ENCODE results near the gene TOM1L1.
"Not testable (repeated sequence)": the region's sequence is repeated elsewhere in the genome, so short reads cannot be mapped to it uniquely, and the experiment has no call there.

TOM1L1 gene, protein sequence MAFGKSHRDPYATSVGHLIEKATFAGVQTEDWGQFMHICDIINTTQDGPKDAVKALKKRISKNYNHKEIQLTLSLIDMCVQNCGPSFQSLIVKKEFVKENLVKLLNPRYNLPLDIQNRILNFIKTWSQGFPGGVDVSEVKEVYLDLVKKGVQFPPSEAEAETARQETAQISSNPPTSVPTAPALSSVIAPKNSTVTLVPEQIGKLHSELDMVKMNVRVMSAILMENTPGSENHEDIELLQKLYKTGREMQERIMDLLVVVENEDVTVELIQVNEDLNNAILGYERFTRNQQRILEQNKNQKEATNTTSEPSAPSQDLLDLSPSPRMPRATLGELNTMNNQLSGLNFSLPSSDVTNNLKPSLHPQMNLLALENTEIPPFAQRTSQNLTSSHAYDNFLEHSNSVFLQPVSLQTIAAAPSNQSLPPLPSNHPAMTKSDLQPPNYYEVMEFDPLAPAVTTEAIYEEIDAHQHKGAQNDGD

DNA sequence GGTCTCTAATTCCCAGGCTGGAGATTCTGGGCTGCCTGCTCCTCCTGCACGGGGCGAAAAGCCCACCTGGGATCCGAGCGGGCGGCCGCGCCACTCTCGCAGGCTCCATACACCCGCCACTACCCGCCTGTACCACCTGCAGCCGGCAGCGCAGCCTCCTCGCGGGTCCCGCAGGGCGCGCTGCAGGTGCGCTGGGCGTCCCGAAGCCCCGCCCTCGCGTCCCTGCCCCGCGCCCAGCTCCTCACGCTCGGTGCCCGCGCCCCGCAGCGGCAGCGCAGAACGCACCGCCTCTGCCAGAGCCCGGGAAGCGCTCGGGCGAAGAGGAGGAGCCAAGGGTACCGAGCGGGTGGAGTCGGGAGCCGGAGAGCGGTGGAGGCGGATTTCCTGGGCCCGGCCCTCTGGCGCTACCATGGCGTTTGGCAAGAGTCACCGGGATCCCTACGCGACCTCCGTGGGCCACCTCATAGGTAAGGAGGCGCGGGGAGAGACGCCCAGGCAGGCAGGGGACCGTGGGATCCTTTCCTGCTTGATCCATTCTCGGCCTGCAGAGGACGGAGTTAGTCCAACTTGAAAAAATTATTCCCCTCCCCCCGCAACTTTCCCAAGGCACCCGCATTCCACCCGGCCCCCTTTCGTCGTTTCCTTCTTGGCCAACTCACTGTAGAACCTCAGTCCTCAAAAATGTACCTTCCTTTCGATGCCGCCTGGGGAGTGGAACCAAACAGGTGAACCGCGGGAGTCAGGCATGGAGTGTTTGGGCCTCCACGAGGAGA is at the start of gene TOM1L1:
Gene TOM1L1, plus strand, starts transcription at position 396 of the 773 bp plus-strand sequence. Its CDS starts 14 bp downstream, at position 410.
- DNase-seq: peak; percentile 56

DNA sequence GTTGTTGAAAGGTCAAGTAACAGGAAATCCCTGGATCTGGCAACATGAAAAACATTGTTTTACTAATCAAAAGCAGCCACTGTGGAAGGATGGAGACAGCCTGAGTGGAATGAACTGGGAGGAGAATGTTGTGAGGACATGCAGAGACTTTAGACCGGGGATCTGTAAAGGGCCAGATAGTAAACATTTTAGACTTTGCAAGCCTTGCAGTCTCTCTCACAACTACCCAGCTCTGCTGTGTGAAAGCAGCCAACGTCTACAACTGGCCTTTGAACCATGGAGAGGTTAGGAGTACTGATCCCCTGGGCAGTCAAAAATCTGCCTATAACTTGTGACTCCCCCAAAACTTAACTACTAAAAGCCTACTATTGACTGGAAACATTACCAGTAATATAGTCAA is 41.5 kb upstream of the TOM1L1 start:
- no peak for DNase-seq

DNA sequence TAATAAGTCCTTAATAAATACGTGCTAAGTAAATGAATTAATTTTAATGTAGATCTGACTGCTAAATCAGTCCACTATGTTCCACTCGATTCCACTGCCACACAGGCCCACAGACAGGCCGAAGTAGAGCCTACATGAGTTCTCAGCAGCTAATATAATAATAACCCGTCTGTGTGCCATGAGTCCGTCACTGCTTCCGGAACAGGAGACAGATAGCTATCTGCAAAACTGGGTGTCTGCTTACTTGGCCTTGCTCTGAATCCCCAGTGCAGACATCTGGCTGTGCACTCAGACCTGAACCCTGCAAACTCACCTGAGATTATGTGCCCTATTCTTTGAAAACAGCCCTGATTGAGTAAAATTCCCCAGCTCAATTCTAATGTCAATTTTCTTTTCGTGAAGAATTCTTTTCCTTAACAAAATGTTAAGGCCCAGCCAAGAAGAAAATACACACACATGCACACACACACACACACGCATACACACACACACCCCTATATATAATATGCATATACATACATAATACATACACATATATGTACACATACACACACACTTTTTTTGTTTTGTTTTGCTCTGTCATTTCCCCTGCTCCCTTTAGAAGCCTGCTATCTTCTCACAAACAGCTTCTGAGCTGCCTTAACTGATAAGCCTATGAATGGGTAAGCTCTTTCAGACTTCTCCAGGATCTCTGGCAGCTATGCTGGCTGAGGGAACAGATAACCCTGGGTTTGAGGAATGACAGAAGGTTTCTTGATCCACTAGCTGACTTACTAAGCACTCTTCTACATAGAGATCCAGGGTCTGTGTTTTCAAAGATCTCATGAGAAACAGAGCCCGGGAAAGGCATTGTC is 39.8 kb upstream of the TOM1L1 start:
- no peak for DNase-seq

DNA sequence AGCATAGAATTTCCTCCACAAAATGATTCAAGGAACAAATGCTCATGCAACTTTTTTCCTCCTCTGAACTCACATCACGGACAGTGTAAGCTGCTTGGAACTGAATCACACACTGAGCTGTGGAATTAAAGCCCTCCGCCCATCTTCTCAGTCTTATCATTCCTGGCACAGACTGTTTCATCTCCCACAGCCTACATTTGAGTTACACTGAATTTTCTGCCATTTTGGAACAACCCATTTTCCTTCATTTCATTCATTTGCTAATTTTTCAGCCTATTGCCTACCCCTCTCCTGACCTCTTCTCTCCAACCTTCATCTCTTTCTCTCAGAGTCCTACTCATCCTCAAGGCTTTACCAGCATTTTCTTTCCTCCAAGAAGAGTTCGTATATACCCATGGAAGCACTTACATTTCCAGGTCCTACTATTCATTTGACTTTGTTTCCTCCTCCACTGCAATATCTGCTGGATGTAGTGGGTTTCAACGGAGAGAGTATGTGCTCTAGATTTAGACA is 39.1 kb upstream of the TOM1L1 start:
- no peak for DNase-seq

DNA sequence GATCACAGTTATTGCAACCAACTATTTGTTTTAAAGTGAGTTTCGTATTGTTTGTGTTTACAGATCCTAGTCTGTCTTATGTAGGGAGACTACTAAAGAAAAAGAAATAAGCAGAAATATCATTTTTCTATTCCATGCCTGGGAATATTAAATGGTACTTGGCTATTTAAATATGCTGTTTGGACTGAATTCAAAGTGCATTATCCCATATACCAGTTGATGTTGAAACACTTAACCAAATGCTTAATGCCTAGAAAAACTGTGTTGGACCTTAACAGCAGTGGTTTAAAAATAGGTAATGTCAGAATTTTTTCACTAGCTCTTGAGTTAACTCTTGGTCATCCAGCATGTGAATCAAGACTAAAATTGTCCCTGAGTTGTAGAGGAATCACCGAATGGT is 37.5 kb upstream of the TOM1L1 start:
- DNase-seq: no peak

DNA sequence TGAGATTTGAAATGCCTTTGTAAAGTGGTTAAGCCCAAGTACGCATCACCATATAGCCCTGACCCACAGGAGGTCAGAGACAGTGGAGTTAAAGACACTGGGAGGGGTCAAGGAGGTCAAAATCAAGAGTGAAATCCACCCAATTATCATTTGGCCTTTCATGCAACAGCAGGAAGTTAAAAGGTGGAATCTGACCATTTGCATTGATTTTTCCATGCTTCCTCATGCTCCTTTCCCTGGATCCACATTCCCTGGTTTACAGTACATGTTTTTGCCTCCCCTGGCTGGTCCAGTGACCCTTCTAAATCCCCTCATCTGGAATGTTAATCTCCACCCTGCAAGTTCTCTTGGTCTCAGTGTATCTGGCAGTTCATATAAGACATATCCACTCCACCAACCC is 36.6 kb upstream of the TOM1L1 start:
- DNase-seq: no peak

DNA sequence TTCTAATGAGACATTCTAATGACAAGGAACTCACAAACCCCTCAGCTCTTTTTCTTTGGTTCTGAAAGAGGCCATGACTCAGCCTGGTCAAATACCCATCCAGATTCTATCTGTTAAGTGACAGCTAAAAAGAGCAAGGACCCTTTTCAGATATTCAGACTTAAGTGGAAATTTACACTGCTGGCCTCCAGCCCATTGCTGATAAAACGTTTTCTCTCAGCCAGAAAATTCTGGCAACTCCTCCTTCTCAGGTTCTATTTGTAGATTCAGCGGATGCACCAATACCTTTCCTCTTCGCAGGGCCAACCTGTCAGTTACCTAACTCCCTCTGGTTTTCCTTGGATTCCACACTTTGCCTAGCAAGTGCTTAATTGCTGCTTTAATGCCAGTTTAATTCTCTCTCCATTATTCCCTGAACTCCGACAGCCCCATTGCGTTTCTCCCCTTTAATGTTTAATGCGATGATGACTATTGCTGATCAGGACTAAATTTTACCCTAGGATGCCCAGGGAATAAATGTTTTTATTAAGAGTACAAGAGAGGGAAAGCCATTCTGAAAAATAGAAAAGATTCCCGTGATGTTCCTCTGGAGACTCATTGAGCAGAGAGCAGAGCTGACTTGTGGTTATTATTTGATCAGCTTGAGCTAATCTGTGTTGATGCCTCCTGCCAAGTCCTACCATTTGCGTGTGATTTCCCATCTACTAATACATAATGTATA is 35.9 kb upstream of the TOM1L1 start:
- DNase-seq: peak; percentile 47

DNA sequence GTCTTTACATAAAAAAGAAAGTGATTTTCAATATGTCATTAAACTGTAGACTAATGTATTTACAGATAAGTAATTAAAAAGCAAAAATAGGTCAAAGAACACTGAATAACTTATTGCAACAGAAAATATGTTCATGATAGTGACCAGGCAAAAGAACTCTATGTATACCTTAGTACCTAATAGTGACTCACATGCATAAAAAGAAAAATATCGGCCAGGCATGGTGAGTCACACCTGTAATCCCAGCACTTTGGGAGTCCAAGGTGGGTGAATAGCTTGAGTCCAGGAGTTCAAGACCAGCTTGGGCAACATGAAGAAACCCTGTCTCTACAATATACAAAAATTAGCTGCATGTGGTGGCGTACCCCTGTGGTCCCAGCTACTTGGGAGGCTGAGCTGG is 33.0 kb upstream of the TOM1L1 start:
- DNase-seq: no peak

DNA sequence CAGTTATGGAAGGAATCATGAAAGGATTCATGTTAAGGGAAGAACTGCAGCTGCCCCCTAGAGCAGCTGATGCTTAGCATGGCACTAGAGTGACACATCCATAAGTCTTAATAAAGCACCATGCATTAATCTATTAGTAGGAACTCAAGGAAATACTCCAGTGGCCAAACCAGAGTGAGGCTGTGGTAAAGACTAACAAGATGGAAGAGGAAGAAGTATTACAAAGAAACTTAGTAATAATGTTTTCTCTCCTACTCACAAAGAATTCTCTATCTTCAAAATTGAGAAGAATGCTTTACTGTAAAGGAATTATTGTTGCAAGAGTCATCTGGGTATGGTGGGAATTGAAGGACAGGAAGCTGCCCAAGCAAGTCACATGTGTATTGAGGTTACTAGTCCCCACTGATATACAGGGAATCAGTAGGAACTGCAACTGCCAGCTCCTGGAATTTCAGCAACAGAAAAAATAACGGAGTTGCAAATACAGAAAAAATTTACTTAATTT is 29.9 kb upstream of the TOM1L1 start:
- no peak for DNase-seq

DNA sequence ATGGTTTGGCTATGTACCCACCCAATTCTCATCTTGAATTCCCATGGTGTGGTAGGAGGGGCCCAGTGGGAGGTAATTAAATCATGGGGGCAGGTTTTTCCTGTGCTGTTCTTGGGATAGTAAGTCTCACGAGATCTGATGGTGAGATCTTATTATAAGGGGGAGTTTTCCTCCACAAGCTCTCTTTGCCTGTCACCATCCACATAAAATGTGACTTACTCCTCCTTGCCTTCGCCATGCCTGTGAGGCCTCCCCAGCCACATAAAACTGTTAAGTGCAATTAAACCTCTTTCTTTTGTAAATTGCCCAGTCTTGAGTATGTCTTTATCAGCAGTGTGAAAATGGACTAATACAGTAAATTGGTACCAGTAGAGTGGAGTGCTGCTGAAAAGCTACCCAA is 24.7 kb upstream of the TOM1L1 start:
- not testable (repeated sequence) for DNase-seq

DNA sequence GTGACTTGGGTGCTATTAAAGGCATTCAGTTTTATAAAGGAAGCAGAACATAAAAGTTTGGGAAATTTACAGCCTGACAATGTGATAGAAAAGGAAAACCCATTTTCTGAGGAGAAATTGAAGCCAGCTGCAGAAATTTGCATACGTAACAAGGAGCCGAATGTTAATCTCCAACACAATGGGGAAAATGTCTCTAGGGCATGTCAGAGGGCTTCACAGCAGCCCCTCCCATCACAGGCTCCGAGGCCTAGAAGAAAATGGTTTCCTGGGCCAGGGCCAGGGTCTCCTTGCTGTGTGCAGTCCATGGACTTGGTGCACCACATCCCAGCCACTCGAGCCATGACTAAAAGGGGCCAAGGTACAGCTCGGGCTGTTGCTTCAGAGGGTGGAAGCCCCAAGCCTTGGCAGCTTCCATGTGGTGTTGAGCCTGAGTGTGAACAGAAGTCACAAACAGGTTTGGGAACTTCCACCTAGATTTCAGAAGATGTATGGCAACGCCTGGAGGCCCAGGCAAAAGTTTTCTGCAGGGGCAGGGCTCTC is 23.9 kb upstream of the TOM1L1 start:
- no peak for DNase-seq

DNA sequence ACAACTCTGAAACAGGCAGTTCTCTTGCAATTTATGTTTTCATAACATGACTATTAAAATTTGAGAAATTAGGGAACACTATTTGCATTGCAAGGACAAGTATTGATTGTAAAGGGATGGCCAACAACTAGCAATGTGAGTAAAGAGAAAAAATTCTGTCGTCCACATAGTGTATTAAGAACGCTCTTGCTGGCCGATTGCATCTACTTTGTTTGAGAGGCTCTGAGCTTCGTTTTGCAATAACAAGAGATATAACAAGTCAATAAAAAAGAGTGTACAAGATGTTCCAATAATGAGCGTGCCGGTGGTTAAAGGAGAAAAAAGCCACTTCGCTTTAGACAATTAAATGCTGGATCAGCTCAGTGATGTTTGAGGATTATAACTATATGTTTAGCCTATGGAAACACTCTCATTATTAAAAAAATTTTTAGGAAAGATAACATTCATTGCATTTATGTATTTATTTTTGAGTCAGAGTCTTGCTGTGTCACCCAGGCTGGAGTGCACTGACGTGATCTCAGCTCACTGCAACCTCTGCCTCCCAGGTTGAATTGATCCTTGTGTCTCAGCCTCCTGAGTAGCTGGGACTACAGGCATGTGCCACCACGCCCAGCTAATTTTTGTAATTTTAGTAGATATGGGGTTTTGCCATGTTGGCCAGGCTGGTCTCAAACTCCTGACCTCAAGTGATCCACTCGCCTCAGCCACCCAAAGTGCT is 19.2 kb upstream of the TOM1L1 start:
- DNase-seq: no peak

DNA sequence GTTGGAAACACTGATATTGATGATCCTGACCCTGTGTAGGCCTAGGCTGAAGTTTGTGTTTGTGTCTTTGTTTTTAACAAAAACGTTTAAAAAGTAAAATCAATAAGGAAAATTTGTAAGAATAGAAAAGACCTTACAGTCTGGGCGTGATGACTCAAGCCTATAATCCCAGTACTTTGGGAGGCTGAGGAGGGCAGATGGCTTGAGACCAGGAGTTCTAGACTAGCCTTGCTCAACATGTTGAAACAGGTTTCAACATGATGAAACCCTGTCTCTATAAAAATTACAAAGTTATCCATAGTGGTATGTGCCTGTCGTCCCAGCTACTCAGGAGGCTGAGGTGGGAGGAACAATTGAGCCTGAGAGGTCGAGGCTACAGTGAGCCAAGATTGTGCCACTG is 18.3 kb upstream of the TOM1L1 start:
- DNase-seq: no peak

DNA sequence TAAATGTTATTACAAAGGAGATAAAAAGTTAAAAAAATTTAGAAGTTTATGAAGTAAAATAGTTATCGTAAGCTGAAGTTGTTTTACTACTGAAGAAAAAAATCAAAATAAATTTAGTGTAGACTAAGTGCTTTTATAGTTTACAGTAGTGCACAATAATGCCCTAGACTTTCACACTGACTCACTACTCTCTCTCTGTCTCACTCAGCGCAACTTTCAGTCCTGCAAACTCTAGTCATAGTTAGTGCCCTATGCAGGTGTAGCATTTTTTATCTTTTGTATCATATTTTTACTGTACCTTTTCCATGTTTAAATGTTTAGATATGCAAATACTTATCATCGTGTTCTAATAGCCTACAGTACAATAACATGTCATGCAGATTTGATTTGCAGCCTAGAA is 17.7 kb upstream of the TOM1L1 start:
- no peak for DNase-seq

DNA sequence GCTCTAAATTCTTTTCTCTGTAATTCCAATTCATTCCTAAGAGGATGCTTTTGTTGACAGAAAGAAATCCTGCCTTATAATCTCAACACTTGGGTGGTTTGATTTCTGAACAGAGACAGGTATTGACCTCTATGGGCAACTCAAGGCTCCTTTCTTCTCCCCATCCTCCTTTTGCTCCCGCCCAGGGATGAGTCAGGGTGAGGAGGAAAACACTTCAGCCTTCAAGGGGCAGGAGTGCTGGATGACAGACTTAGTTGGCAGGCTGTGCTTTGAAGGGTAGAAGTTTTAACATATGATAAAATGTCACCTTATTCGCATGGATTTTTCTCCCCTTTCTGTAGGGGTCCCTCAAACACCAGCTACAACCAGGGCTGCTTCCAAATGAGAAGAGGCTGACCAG is 16.7 kb upstream of the TOM1L1 start:
- no peak for DNase-seq

DNA sequence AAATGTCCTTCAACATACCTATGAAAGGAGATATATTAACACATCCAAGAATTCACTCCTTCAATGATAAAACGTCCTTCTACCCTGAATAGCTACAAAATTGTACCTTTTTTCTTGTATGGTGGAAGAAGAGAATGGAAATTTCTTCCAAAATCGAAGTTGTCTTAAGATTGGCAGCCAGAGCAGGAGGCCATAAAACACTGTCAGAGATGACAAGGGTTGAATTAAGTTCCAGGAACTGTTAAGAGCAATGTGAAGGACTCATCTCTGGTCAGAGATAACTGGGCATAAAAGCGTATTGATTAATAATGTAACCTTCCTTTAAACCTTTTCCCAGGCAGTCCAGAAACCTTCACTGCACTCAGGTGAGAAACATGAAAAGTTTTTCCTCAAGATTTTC is 12.9 kb upstream of the TOM1L1 start:
- DNase-seq: no peak

DNA sequence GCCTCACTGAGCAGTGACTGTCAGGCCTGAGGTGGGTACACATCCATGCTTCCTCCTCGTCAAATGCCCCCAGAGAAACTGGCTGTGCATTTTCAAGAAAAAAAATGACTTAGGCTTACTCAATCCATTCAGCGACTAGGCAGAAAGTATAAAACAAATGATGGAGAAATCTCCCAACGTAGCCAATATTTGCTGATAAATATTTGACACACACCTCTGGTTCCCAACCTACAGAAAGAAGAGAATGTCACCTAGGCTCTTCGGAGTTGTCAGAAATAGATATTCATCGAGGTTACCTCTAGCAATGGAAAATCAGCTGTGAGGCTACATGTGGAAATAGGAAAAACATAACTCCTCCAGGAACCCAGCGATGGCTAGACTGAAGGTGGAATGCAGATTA is 12.4 kb upstream of the TOM1L1 start:
- DNase-seq: no peak

DNA sequence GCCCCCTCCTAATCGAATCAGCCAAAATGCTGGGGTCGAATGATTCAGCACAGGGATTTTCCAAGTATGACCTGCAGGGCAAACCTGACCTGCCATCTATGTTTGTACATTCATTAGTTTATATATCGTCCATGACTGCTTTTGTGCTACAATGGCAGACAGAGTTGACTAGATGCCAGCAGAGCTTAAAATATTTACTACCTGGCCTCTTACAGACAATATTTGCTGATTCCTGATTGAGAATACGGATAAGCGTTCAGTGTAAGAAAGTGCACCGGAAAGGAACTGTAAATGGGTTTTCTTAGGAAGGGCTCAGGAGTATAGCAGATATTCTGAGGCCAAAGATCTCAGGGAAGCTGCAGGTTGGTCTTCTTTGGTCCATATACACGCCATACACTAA is 11.7 kb upstream of the TOM1L1 start:
- no peak for DNase-seq

DNA sequence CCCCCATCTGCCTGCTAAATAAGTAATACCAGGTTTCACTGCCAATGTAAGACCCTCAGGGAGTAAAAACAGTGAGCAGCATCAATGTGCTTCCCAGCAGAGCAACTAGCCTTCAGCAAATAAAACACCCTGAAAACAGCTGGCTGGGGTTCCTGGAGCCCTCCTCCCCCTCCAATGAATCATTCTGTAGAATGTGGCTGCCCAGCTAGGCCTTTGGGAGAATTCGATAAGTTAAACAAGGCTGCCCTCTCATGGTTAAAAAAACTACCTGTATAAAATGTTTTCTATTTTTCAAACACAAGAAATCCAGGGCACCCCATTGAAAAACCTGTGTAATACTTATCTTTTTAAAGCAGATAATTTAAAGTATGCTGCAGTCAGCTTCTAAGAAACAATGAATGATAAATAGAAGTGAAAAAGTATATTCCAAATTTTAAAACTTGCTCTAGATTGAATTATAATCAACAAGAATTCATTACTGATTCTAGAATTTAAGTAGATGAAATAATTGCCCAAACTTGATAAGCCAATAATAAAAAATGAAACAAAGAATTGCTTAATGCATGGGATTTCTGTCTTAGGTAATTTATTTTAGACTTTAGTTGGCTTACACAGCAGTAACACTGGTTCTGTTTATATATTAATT is 9.4 kb upstream of the TOM1L1 start:
- DNase-seq: peak; percentile 12

DNA sequence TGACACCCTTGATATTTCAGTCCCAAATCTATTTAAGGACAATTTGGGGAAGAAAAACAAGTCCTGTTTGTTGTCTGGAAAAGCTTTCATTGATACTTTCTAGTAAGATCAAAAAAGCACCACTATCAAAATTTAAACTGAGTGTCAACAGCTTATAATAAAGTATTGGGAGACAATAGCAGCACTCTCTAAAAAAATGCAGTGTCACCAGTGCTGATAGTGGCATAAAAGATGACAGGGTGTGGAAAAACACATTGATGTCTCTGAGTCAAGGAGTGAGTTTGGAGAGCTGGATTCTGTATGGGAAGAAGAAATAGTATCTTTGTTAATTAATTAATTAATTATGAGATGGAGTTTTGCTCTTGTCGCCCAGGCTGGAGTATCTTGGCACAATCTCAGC is 8.3 kb upstream of the TOM1L1 start:
- no peak for DNase-seq

DNA sequence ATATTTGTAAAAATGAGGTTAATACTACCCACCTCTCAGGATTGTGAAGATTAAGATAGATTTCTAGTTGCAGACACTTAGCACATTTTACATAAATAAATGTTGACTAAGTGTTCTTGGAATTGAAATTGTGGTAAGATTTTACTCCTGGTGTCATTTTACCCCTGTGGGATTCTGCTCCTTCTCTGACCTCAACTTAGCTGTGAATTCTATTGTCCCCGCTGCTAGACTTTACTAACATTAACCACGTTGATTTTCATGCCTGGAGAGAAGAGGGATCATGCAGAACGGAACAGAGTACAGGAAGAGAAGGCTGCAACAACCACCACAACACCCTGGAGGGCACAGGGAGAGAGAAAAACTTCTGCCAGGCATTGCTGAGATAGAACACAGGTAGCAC is 2.1 kb upstream of the TOM1L1 start:
- no peak for DNase-seq
